ENCODE results near the gene OGN.

The OGN gene

GRCh38 chr9:92406477-92406876 is 2.1 kb upstream of the OGN start:
- TF ChIP-seq CTCF (IDR thresholded peaks at IDR 0.05; ENCODE audit: low read depth, low read length): no peak
- no peak overlapping the region for H3K4me3 ChIP-seq (ENCODE audit: low read depth, low read length)
- in situ Hi-C loops (cut with HindIII; ENCODE audit: low sequenced_read_pairs): no loop called here
- DNase-seq (ENCODE audit: low read depth, low spot score): no peak

- H3K4me3 ChIP-seq (ENCODE audit: low read depth, low read length): no peak overlapping the region
- no peak for DNase-seq (ENCODE audit: low read depth, low spot score)
- TF ChIP-seq CTCF (IDR thresholded peaks at IDR 0.05; ENCODE audit: low read depth, low read length): no peak
- in situ Hi-C loops (cut with HindIII; ENCODE audit: low sequenced_read_pairs): no loop called here
These were observed 1.4 kb upstream of the OGN start for GRCh38 chr9:92405818-92406217.

DNA sequence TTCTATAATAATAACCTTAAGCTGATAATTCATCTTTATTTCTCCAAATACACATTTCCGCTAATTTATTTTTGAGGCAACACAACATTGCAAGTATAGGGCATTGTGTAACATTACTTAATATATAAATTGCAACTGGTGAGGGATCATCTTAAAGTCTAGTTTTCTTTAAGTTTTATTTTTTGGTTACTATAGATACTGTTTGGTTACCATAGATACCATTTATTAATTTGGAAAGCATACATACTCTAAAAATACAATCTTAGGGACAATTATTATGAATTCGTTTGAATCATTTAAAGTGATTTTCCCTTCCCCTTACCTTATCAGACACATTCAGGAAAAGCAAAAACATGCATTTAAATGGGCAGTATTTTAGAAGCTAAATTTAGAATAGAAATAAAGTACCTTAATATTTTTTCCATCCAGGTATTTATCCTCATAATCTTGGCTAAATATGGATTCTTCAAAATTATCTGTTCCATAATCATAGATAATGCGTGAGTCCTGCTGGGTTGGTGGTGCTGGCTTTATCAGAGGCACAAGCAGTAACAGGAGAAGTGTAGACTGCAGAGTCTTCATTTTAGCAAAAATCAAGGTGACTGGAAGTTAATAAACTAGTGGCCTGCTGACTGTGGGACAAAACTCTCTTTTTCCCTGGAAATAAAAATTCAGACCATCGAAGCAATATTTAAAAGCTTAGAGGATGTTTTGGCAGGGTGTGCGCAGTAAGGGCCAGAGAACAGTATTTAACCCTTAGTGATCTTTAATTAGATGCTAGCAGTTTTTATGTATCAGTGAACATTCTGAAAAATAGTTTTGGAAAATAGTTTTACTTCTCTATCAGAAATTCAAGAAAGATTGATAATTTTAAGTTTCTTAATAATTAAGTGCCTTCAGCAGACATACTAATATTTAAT is 1.3 kb downstream of the OGN start:
- no peak for TF ChIP-seq CTCF (IDR thresholded peaks at IDR 0.05; ENCODE audit: low read depth, low read length)
- DNase-seq (ENCODE audit: low read depth, low spot score): no peak
- H3K4me3 ChIP-seq (ENCODE audit: low read depth, low read length): no peak overlapping the region
- in situ Hi-C loops (cut with HindIII; ENCODE audit: low sequenced_read_pairs): no loop called here

DNA sequence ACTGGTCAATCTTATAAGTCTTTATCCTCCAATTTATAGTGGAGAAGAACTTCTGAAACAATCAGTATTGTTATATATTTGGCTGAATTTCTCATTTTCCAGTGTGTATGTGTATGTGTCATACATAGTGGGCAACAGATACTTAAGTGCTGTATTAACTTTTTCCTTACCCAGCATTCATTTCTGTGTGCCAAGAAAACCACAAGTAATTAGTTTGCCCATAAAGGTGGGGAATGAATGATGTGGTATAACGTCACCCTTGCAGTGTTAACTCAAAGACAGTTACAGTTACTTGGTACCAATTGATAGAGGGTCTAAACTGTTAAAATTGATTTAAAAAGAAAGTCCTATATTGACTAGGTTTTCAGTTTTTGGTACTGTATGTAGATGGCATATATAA is 2.0 kb downstream of the OGN start:
- no peak for DNase-seq (ENCODE audit: low read depth, low spot score)
- in situ Hi-C loops (cut with HindIII; ENCODE audit: low sequenced_read_pairs): no loop called here
- no peak overlapping the region for H3K4me3 ChIP-seq (ENCODE audit: low read depth, low read length)
- TF ChIP-seq CTCF (IDR thresholded peaks at IDR 0.05; ENCODE audit: low read depth, low read length): no peak

DNA sequence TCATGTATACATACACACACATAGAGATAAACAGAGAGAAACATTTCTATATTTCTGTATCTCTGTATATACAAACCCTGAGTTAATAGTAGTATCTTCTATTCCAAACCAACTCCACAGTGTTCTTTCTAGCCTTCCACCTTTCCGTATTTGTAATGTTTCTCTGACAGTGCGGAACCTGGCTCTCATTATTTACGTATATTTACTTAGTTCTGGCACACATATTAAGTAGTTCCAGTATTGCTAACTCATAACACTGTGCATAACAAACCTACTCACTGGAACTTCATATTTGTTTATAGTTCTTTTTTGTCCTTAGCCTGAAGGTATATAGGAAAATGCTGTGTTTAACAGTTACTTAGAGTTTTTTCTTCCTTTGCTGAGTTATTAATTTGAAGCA is 6.5 kb downstream of the OGN start:
- no peak overlapping the region for H3K4me3 ChIP-seq (ENCODE audit: low read depth, low read length)
- DNase-seq (ENCODE audit: low read depth, low spot score): no peak

DNA sequence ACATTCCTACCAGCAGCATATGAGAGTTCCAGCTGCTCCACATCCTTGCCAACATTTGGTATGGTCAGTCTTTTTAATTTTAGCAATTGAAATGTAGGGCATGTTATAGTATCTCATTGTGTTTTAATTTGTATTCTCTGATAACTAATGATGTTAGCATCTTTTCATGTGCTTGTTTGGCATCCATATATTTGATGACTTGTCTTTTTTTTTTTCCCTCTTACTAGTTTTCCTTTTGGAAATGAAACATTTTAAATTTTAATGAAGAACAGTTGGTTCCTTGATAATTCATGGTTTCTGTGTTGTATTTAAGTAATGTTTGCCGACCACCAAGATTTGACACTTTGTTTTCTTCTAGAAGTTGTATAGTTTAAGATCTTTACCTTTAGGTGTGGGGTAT is 8.8 kb downstream of the OGN start:
- no peak for DNase-seq (ENCODE audit: low read depth, low spot score)
- in situ Hi-C loops (cut with HindIII; ENCODE audit: low sequenced_read_pairs): no loop called here
- no peak overlapping the region for H3K4me3 ChIP-seq (ENCODE audit: low read depth, low read length)
- TF ChIP-seq CTCF (IDR thresholded peaks at IDR 0.05; ENCODE audit: low read depth, low read length): no peak

More for the DNA sequence above, 6.5 kb downstream of the OGN start:
- no peak for TF ChIP-seq CTCF (IDR thresholded peaks at IDR 0.05; ENCODE audit: low read depth, low read length)
- in situ Hi-C loops (cut with HindIII; ENCODE audit: low sequenced_read_pairs): no loop called here
